Ectodermal cell (in vitro differentiated cells): ENCODE data around the gene CCDC71.

Experiments
- H3K27ac ChIP-seq: 2 replicates; pipeline ENCODE4 v1.7.0; 2013; ENCODE audit warnings: mild to moderate bottlenecking, low read depth, low read length; ENCODE audit not compliant: insufficient read depth, poor library complexity, severe bottlenecking
- H3K27me3 ChIP-seq: 2 replicates; pipeline ENCODE4 v1.7.0; 2013; ENCODE audit warnings: mild to moderate bottlenecking, low read length; ENCODE audit not compliant: insufficient read depth, control insufficient read depth, poor library complexity, severe bottlenecking
- H3K36me3 ChIP-seq: one replicate; pipeline ENCODE4 v1.7.0; 2013; ENCODE audit warnings: low read length; ENCODE audit not compliant: control insufficient read depth, insufficient read depth
- H3K4me1 ChIP-seq: one replicate; pipeline ENCODE4 v1.7.0; 2013; ENCODE audit warnings: low read length; ENCODE audit not compliant: control insufficient read depth, insufficient read depth
- H3K4me3 ChIP-seq: 2 replicates; pipeline ENCODE4 v1.7.0; 2013; ENCODE audit warnings: low read depth, low read length, control low read depth; ENCODE audit not compliant: insufficient read depth
- H3K9me3 ChIP-seq: 2 replicates; pipeline ENCODE4 v1.7.0; 2013; ENCODE audit warnings: mild to moderate bottlenecking, low read length, moderate library complexity; ENCODE audit not compliant: control insufficient read depth
- WGBS, 2 experiments: methylation state at CpG; one replicate each; pipeline ENCODE4 v1.1.7; 2013; ENCODE audit warnings: missing lambda C conversion rate in 2 of 2; 5-methylcytosine and 5-hydroxymethylcytosine counted together

The CCDC71 gene

GRCh38 chr3:49170744-49171118, 4.6 kb upstream of the CCDC71 start:
- 20 to 23% methylated on average over 1 of the region's 1 CpG for WGBS, 2 experiments
- peaks cover 46% of the 10 kb centered on the region for H3K4me1 ChIP-seq
- peaks cover 10% of the 10 kb centered on the region for H3K36me3 ChIP-seq
- peaks cover 13% of the 10 kb centered on the region for H3K27me3 ChIP-seq
- no peak overlapping the region for H3K27ac ChIP-seq
- no peak overlapping the region for H3K4me3 ChIP-seq
- H3K9me3 ChIP-seq = no peaks in the 10 kb centered on the region

DNA sequence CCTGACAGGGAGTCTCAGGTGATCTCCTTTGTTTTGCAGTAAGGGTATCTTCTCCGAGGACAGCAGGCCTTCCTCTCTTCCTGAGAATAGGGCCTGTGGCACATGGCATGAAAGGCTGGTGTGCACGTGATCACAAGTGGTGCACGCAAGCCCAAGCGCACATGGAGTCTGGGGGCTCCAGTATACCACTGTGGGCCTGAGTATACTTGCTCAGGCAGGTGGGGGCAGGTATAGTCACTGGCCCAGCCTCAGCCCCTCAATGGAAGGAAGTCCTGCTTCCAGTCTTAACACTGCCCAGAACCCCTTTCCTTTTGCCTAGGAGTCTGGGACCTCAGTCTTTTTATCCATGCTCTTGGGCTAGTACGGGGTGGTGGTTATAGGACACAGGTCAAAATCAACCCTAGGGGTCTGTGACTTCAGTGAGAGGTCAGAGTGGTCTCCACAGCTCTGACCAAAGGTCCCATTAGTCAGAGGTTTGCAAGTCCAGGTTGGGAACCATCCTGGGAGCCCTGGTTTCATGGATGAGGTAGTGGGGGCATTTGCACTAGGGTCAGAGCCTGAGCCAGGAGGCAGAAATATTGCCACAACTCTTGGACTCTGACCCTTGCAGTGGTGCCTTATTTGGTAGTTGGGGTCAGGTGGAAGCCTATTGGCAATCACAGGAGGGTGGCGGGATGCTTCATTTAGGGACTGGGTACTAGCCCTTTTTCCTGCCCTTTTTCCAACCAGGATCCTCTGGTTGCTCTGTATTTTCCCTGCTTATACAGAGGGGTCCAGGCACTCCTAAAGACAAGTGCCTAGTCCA, 823 bp upstream of the CCDC71 start:
- Histone ChIP-seq H3K4me3 (peak overlapping the region; percentile 82), H3K27ac (no peak overlapping the region)
- 92 to 93% methylated on average over 6 of the region's 6 CpGs for WGBS, 2 experiments

DNA sequence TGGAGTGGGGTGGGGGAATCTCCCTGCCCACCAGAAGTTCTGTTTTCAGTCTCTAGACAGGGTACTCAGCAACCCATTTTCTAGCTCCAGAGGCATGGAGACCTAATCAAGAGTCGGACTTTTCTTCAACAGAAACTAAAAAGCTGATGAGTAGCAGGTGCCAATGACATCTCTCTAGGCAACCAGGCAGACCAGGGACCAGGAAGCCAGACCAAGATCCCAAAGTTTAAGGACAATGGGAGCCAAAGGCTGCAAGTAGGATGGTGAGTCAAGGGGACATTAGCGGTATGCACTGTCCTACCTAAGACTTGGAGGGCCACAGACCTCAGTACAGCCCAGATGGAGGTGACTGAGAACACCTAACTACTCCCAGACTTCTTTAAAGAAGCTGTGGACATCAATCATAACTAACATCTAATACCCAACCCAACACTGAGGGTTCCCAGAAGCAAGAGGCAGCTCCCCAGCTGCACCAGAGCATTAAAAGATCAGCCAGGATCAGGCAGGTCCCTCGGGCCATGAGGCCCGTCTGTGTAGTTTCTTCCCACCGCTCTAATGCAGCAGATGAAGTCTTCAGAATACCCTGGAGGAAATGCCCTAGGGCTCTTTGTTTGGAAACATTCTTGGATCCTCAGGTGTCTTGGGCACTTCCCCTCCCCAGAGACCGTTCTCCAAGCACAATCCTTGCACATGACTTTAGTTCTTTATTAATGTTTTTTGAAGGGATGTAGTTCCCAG, 979 bp downstream of the CCDC71 start:
- Histone ChIP-seq H3K9me3 (no peaks in the 10 kb centered on the region), H3K36me3 (peaks cover 11% of the 10 kb centered on the region), H3K27me3 (peaks cover 13% of the 10 kb centered on the region), H3K4me1 (peaks cover 8% of the 10 kb centered on the region), H3K4me3 (peak overlapping the region; percentile 82), H3K27ac (no peak overlapping the region)
- WGBS, 2 experiments = 45 to 48% methylated on average over 5 to 6 of the region's 6 CpGs

More for the DNA sequence above, 823 bp upstream of the CCDC71 start:
- Histone ChIP-seq H3K36me3 (peaks cover 11% of the 10 kb centered on the region), H3K9me3 (no peaks in the 10 kb centered on the region), H3K4me1 (peaks cover 11% of the 10 kb centered on the region), H3K27me3 (peaks cover 13% of the 10 kb centered on the region)

DNA sequence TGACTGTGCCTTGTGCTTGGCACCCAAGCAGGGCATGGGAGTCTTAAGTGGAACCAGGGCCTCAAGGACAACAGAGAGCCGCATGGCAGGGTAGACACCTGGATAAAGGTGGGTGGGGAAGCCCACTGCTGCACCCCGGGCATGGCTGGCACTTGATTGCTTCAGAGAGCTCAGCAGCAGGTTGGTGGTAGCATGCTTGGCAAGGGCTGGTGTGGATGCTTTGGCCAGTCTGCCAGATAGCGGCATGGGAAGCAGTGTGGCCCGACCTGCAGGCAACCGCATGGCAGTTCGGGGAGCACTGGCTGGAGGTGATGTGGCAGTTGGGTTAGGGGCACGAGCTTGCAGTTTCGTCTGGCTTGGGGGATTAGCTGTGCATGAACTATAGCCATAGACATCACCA, 2.5 kb downstream of the CCDC71 start:
- H3K9me3 ChIP-seq = no peaks in the 10 kb centered on the region
- no peak overlapping the region for H3K4me3 ChIP-seq
- peaks cover 8% of the 10 kb centered on the region for H3K4me1 ChIP-seq
- peaks cover 11% of the 10 kb centered on the region for H3K36me3 ChIP-seq
- WGBS, 2 experiments = 95 to 96% methylated on average over 8 of the region's 8 CpGs
- H3K27ac ChIP-seq = no peak overlapping the region
- peaks cover 13% of the 10 kb centered on the region for H3K27me3 ChIP-seq

DNA sequence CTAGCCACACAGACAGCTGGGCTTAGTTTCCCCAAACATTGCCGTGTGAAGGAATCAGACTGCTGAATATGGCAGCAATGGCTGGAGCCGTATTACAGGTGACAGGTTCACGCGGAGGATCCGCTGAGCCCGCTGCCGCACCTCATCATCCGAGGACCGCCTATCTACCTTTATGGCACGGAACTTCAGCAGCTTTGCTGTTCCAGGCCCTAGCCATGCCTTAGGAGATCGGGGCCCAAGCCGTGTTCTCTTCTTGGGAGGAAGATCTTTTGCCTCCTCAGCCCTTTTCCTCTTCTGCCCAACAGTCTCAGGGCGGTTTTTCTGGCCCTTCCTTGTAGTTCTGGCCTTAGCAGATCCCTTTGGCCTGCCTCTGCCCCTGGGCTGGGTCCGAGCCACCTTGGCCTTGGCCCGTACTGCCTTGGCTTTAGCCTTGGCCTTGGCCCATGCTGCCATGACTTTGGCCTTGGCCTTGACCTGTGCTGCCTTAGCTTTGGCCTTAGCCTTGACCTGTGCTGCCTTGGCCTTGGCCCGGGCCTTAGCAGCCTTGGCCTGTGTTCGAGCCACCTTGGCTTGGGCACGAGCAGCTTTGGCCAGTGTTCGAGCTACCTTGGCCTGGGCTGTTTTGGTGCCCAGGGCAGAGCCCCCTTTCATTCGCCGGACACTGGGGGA, 3.2 kb downstream of the CCDC71 start:
- 95% methylated on average over 21 of the region's 21 CpGs for WGBS, 2 experiments
- peaks cover 10% of the 10 kb centered on the region for H3K27me3 ChIP-seq
- no peak overlapping the region for H3K4me3 ChIP-seq
- H3K4me1 ChIP-seq = peaks cover 8% of the 10 kb centered on the region
- no peak overlapping the region for H3K27ac ChIP-seq
- H3K9me3 ChIP-seq = no peaks in the 10 kb centered on the region
- peaks cover 11% of the 10 kb centered on the region for H3K36me3 ChIP-seq

GRCh38 chr3:49161808-49162530, 4.2 kb downstream of the CCDC71 start:
- Histone ChIP-seq H3K4me3 (no peak overlapping the region), H3K9me3 (no peaks in the 10 kb centered on the region), H3K27ac (no peak overlapping the region), H3K4me1 (peaks cover 8% of the 10 kb centered on the region), H3K36me3 (peaks cover 11% of the 10 kb centered on the region), H3K27me3 (peaks cover 1% of the 10 kb centered on the region)
- WGBS, 2 experiments = 95% methylated on average over 3 of the region's 3 CpGs

DNA sequence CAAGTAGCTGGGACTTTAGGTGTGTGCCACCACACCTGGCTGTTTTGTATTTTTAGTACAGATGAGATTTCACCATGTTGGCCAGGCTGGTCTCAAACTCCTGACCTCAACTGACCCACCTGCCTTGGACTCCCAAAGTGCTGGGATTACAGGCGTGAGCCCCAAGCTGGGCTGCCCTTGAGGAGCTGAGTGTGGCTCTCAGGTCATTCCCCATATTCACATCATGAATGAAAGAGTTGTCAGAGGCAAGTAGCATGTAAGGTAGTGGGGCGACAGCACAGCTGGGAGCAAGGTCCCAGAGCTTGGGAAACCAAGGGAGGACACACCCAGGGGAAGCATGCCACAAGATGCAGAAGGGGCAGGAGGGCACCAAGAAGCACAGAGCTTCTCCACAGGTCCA, 4.9 kb downstream of the CCDC71 start:
- no peak overlapping the region for H3K4me3 ChIP-seq
- 91 to 95% methylated on average over 2 of the region's 2 CpGs for WGBS, 2 experiments
- H3K4me1 ChIP-seq = peaks cover 3% of the 10 kb centered on the region
- peaks cover 11% of the 10 kb centered on the region for H3K36me3 ChIP-seq
- no peak overlapping the region for H3K27ac ChIP-seq
- H3K9me3 ChIP-seq = no peaks in the 10 kb centered on the region
- H3K27me3 ChIP-seq = no peaks in the 10 kb centered on the region

DNA sequence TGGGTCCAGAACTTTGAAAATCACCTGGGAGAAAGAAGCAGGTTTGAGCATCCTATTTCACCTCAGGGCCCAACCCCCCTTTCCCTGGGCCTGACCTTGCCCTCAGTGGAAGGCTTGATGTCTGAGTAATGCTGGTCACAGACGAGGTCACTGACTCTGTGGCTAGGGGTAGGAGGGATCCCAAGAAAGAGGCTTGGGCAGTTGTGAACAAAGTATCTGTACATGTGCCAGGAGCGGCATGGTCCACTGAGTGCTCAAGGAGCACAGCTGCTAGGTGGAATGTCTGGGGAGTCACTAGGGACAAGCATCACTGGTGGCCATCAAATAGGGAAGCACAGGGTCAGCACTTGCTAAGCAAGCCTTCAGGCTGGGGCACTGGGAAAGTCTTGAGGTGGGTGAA, 7.3 kb downstream of the CCDC71 start:
- H3K9me3 ChIP-seq = no peaks in the 10 kb centered on the region
- no peaks in the 10 kb centered on the region for H3K27me3 ChIP-seq
- H3K27ac ChIP-seq = no peak overlapping the region
- no peak overlapping the region for H3K4me3 ChIP-seq
- H3K36me3 ChIP-seq = peaks cover 11% of the 10 kb centered on the region
- H3K4me1 ChIP-seq = no peaks in the 10 kb centered on the region
- WGBS, 2 experiments = 87% methylated on average over 2 of the region's 2 CpGs

DNA sequence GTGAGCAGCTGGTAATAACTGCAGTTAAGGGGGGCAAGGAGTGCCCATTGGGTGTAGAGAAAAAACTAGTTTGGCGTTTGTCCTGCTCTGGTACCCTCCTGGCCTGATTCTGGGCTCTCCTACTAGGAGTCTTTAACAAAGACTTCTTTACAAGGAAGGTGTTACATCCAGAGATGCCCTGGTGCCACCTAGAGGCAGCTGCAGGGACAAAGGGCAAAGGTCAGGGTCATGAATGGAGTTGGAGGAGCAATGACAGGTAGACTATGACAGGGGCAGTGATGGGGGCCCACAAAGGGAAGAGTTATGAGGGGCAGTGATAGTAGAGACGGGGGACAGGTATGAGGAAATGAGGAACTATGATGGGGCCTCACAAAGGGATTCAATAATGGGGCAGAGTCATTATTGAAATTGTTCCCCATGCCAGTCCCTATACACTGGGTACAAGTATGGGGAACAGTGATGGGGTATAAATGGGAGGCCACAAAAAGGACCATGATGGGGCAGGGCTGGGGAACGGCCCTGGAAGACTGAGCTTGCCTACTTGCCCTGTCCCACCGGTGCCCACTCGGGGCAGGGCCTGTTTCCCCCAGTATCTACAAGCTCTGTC, 7.9 kb downstream of the CCDC71 start:
- WGBS, 2 experiments = 72% methylated on average over 5 of the region's 5 CpGs
- Histone ChIP-seq H3K4me3 (no peak overlapping the region), H3K27me3 (no peaks in the 10 kb centered on the region), H3K4me1 (no peaks in the 10 kb centered on the region), H3K9me3 (no peaks in the 10 kb centered on the region), H3K36me3 (peaks cover 5% of the 10 kb centered on the region), H3K27ac (no peak overlapping the region)
